Progenitor cell of endocrine pancreas (in vitro differentiated cells): Measurements from ENCODE around the gene STMN3. TPM values are rescaled to one million over a fixed set of nuclear protein-coding genes. Genes with fewer than 3 reads are reported as not detected.
"Not testable (repeated sequence)": the region's sequence is repeated elsewhere in the genome, so short reads cannot be mapped to it uniquely, and the experiment has no call there.

Experiments
- DNase-seq: peaks from one replicate; pipeline ENCODE4 v3.0.0; 2021; ENCODE audit warnings: low spot score; ENCODE audit not compliant: unreplicated experiment
- H3K27ac Mint-ChIP-seq: 2 replicates; pipeline ENCODE4 v1.8.0; 2021; ENCODE audit warnings: mild to moderate bottlenecking, moderate library complexity, mixed read lengths
- H3K27me3 Mint-ChIP-seq: 2 replicates; pipeline ENCODE4 v1.8.0; 2021; ENCODE audit warnings: mixed read lengths
- H3K36me3 Mint-ChIP-seq: 2 replicates; pipeline ENCODE4 v1.8.0; 2022; ENCODE audit warnings: mixed read lengths; ENCODE audit not compliant: insufficient read depth
- H3K4me1 Mint-ChIP-seq: 2 replicates; pipeline ENCODE4 v1.8.0; 2021; ENCODE audit warnings: low read depth, mixed read lengths
- H3K4me3 Mint-ChIP-seq: 2 replicates; pipeline ENCODE4 v1.8.0; 2021; ENCODE audit warnings: low read depth, mild to moderate bottlenecking, moderate library complexity, mixed read lengths
- H3K9me3 Mint-ChIP-seq: 2 replicates; pipeline ENCODE4 v1.8.0; 2021; ENCODE audit warnings: low read depth, mixed read lengths
- CTCF ChIP-seq: fragments of 200-600 bp; sonication (generic); IDR thresholded peaks from one replicate; pipeline ENCODE4 v1.5.0; 2021; ENCODE audit warnings: antibody characterized with exemption, mild to moderate bottlenecking; ENCODE audit not compliant: unreplicated experiment
- total RNA-seq: library from RNA; stranded (reverse); gene quantifications from 2 replicates; pipeline ENCODE4 v1.2.1, GENCODE V29; 2021

Gene STMN3
- total RNA-seq, 1 donor from 2014 or later = 25.6 TPM

GRCh38 chr20:63642527-63643247, 10.5 kb downstream of the STMN3 start:
- H3K9me3 Mint-ChIP-seq = no peaks in the 10 kb centered on the region
- H3K36me3 Mint-ChIP-seq = no peaks in the 10 kb centered on the region
- H3K4me3 Mint-ChIP-seq = peak overlapping the region; percentile 71
- peaks cover 6% of the 10 kb centered on the region for H3K27me3 Mint-ChIP-seq
- TF ChIP-seq CTCF = no peak
- H3K27ac Mint-ChIP-seq = peak overlapping the region; percentile 52
- no peak for DNase-seq
- H3K4me1 Mint-ChIP-seq = peaks cover 2% of the 10 kb centered on the region

GRCh38 chr20:63641792-63642523, 11.3 kb downstream of the STMN3 start:
- Mint-ChIP-seq H3K4me1 (peaks cover 2% of the 10 kb centered on the region), H3K36me3 (no peaks in the 10 kb centered on the region), H3K4me3 (no peak overlapping the region), H3K27ac (no peak overlapping the region), H3K9me3 (no peaks in the 10 kb centered on the region), H3K27me3 (peaks cover 6% of the 10 kb centered on the region)
- DNase-seq = peak; percentile 93
- peak; percentile 61 for TF ChIP-seq CTCF

GRCh38 chr20:63641146-63641791, 12.0 kb downstream of the STMN3 start:
- Mint-ChIP-seq H3K27me3 (peaks cover 6% of the 10 kb centered on the region), H3K27ac (no peak overlapping the region), H3K4me1 (peaks cover 2% of the 10 kb centered on the region), H3K9me3 (no peaks in the 10 kb centered on the region), H3K36me3 (no peaks in the 10 kb centered on the region), H3K4me3 (no peak overlapping the region)
- no peak for TF ChIP-seq CTCF
- DNase-seq = no peak

- H3K27me3 Mint-ChIP-seq, H3K27ac Mint-ChIP-seq, H3K9me3 Mint-ChIP-seq, DNase-seq, H3K4me1 Mint-ChIP-seq, H3K36me3 Mint-ChIP-seq, H3K4me3 Mint-ChIP-seq: not testable (repeated sequence)
Observed at GRCh38 chr20:63640686-63641085, 12.5 kb downstream of the STMN3 start.

- peaks cover 3% of the 10 kb centered on the region for H3K27me3 Mint-ChIP-seq
- H3K27ac Mint-ChIP-seq = no peak overlapping the region
- no peak for TF ChIP-seq CTCF
- H3K9me3 Mint-ChIP-seq = no peaks in the 10 kb centered on the region
- no peak overlapping the region for H3K4me3 Mint-ChIP-seq
- H3K36me3 Mint-ChIP-seq = no peaks in the 10 kb centered on the region
- H3K4me1 Mint-ChIP-seq = peaks cover 2% of the 10 kb centered on the region
- no peak for DNase-seq
Observed at GRCh38 chr20:63640086-63640485, 13.1 kb downstream of the STMN3 start.
